Adrenal gland (tissue), 5 donors: Measurements from ENCODE around the gene TSPAN10.

Source experiments
- POLR2A ChIP-seq, 2 donors: fragments of 450-650 bp; IDR thresholded peaks; one replicate each; pipeline ENCODE4 v1.6.1; 2017; ENCODE audit warnings: antibody characterized with exemption in 2 of 2, mild to moderate bottlenecking in 2 of 2, moderate library complexity in 1 of 2
- TF ChIP-seq, protein P1 (sequence below), 6 experiments: fragments of 450-650 bp in 4 of 6; fragments of 200-600 bp in 2 of 6; sonication (generic) in 1 of 6; IDR thresholded peaks; 1 replicate in 5 of 6; 2 replicates in 1 of 6; pipeline versions ENCODE4 v1.5.1 to v1.8.0; 2016 to 2021; ENCODE audit warnings: antibody characterized with exemption in 6 of 6, mild to moderate bottlenecking in 2 of 6, moderate library complexity in 1 of 6
- donor health status: DM: no; HTN: no; CAD: no.

- TF ChIP-seq POLR2A (IDR thresholded peaks at IDR 0.05): no peak
- TF ChIP-seq, protein P1, sequence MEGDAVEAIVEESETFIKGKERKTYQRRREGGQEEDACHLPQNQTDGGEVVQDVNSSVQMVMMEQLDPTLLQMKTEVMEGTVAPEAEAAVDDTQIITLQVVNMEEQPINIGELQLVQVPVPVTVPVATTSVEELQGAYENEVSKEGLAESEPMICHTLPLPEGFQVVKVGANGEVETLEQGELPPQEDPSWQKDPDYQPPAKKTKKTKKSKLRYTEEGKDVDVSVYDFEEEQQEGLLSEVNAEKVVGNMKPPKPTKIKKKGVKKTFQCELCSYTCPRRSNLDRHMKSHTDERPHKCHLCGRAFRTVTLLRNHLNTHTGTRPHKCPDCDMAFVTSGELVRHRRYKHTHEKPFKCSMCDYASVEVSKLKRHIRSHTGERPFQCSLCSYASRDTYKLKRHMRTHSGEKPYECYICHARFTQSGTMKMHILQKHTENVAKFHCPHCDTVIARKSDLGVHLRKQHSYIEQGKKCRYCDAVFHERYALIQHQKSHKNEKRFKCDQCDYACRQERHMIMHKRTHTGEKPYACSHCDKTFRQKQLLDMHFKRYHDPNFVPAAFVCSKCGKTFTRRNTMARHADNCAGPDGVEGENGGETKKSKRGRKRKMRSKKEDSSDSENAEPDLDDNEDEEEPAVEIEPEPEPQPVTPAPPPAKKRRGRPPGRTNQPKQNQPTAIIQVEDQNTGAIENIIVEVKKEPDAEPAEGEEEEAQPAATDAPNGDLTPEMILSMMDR (IDR thresholded peaks at IDR 0.05): no peak
Measured at GRCh38 chr17:81647640-81648012, 10.6 kb downstream of the TSPAN10 start.
